Endothelial cell of umbilical vein (primary cell): ENCODE measurements around the gene MRPL12. TPM values are rescaled to one million over a fixed set of nuclear protein-coding genes. Genes with fewer than 3 reads are reported as not detected.

Experiments used
- BruUV-seq: library from RNA; stranded (reverse); fragments of 400-500 nt; replicated peaks from 2 replicates; lab custom pipeline; 2021; lab: Mats Ljungman, UMichigan
- CTCF ChIA-PET: fragments of 300-600, 350-600 bp; sonication (Branson Sonifier 250); formaldehyde crosslinking; loops from one replicate; lab custom pipeline; 2021; ENCODE audit warnings: antibody characterized with exemption, inconsistent platforms; lab: Charles Lee
- POLR2A ChIA-PET: fragments of 300-600, 350-600 bp; sonication (Branson Sonifier 250); formaldehyde crosslinking; loops from one replicate; lab custom pipeline; 2021; ENCODE audit warnings: antibody characterized with exemption, inconsistent platforms; lab: Charles Lee
- DNase-seq: peaks from one replicate; pipeline ENCODE4 v3.0.0-alpha.2; 2011; ENCODE audit warnings: low read depth, low spot score
- FAIRE-seq: peaks from 2 replicates; lab custom pipeline; 2011; peaks lifted over from hg19 to GRCh38; lab: Jason Lieb, UNC
- H2AFZ ChIP-seq: 2 replicates; pipeline ENCODE4 v1.6.0; 2012; ENCODE audit warnings: low read depth, low read length, control low read depth, inconsistent platforms
- H3K27ac ChIP-seq: 2 replicates; pipeline ENCODE4 v1.5.1; 2011; ENCODE audit warnings: low read depth, mild to moderate bottlenecking, control low read depth, low read length, moderate library complexity; ENCODE audit not compliant: insufficient read depth
- H3K27me3 ChIP-seq, 2 experiments: 2 replicates each; pipeline versions ENCODE4 v1.6.0 to v1.6.1; 2011; ENCODE audit warnings: low read length in 2 of 2, mixed read lengths in 1 of 2; ENCODE audit not compliant: control insufficient read depth in 2 of 2, insufficient read depth in 2 of 2
- H3K36me3 ChIP-seq, 2 experiments: 2 replicates in 1 of 2; 3 replicates in 1 of 2; pipeline ENCODE4 v1.5.1; 2011; ENCODE audit warnings: low read length in 2 of 2, mild to moderate bottlenecking in 1 of 2, moderate library complexity in 1 of 2; ENCODE audit not compliant: control insufficient read depth in 2 of 2, insufficient read depth in 2 of 2; ENCODE audit errors: extremely low read depth in 1 of 2
- H3K4me1 ChIP-seq: 3 replicates; pipeline ENCODE4 v1.5.1; 2011; ENCODE audit warnings: mild to moderate bottlenecking, low read length; ENCODE audit not compliant: control insufficient read depth, insufficient read depth; ENCODE audit errors: extremely low read depth
- H3K4me2 ChIP-seq: 2 replicates; pipeline ENCODE4 v1.6.1; 2011; ENCODE audit warnings: low read length, control low read depth, mixed read lengths; ENCODE audit not compliant: insufficient read depth
- H3K4me3 ChIP-seq, 3 experiments: fragments of 200-600 bp in 1 of 3; sonication (generic), shearing (Covaris generic) in 1 of 3; replicated peaks in 1 of 3; 2 replicates each; pipeline ENCODE4 v1.5.1; 2011 to 2016; ENCODE audit warnings: control low read depth in 3 of 3, low read length in 3 of 3, mild to moderate bottlenecking in 2 of 3, inconsistent platforms in 1 of 3, low read depth in 1 of 3, moderate library complexity in 1 of 3; ENCODE audit not compliant: insufficient read depth in 1 of 3
- H3K79me2 ChIP-seq: 2 replicates; pipeline ENCODE4 v1.6.0; 2012; ENCODE audit warnings: low read length, inconsistent platforms; ENCODE audit not compliant: control insufficient read depth, insufficient read depth
- H3K9ac ChIP-seq: replicated peaks from 2 replicates; pipeline ENCODE3; 2011; ENCODE audit warnings: low read length, control low read depth; ENCODE audit not compliant: insufficient read depth; ENCODE audit errors: extremely low read depth
- H3K9me1 ChIP-seq: replicated peaks from 3 replicates; pipeline ENCODE4 v1.6.0; 2011; ENCODE audit warnings: mild to moderate bottlenecking, low read length; ENCODE audit not compliant: control insufficient read depth, insufficient read depth; ENCODE audit errors: extremely low read depth
- H3K9me3 ChIP-seq: replicated peaks from 2 replicates; pipeline ENCODE4 v1.5.1; 2012; ENCODE audit warnings: low read length, inconsistent platforms; ENCODE audit not compliant: control insufficient read depth, insufficient read depth
- H4K20me1 ChIP-seq: replicated peaks from 2 replicates; pipeline ENCODE3; 2011; ENCODE audit warnings: mild to moderate bottlenecking, low read length; ENCODE audit not compliant: control insufficient read depth, insufficient read depth; ENCODE audit errors: extremely low read depth
- GATA2 ChIP-seq: IDR thresholded peaks from 2 replicates; pipeline ENCODE4 v1.7.0; 2011; ENCODE audit warnings: low read depth, mild to moderate bottlenecking, moderate library complexity, mixed read lengths, low read length; ENCODE audit not compliant: insufficient read length, insufficient read depth
- JUN ChIP-seq: IDR thresholded peaks from 2 replicates; pipeline ENCODE4 v1.6.1; 2011; ENCODE audit warnings: borderline replicate concordance, low read depth; ENCODE audit not compliant: insufficient read length, insufficient read depth
- MYC ChIP-seq: IDR thresholded peaks from one replicate; pipeline ENCODE4 v1.6.1; 2011; ENCODE audit warnings: mild to moderate bottlenecking, low read depth, low read length
- POLR2A ChIP-seq: IDR thresholded peaks from 2 replicates; pipeline ENCODE4 v1.6.1; 2012; ENCODE audit warnings: low read depth, mild to moderate bottlenecking, control low read depth, low read length
- dilution Hi-C: fragments of 300-500 bp; cut with MboI; formaldehyde crosslinking; loops from one replicate; pipeline ENCODE4 v1.15.0; 2019; ENCODE audit warnings: low sequenced_read_pairs; ENCODE audit not compliant: extremely low pct_ligation_motif_present
- intact Hi-C: fragments of 100-400 bp; cut with micrococcal nuclease; formaldehyde crosslinking; loops from one replicate; pipeline ENCODE4 v1.10.0; 2022
- polyA plus RNA-seq, 4 experiments: library from polyadenylated mRNA; depleted of rRNA in 3 of 4; stranded (reverse) in 3 of 4; unstranded in 1 of 4; fragments of >200 nt; gene quantifications; 2 replicates each; pipeline versions ENCODE4 v1.2.1 to v1.2.3, GENCODE V29; 2011 to 2012; ENCODE audit warnings: missing spikeins in 1 of 4
- total RNA-seq: library from RNA; stranded (reverse); gene quantifications from 2 replicates; pipeline ENCODE4 v1.2.3, GENCODE V29; 2021

The MRPL12 gene
- total and polyA plus RNA-seq, 2 donors (not counting 3 experiments of a cell fraction or from before 2014, with no cell fraction given) = 91.9 to 99.9 TPM

- TF ChIP-seq POLR2A (no peak), GATA2 (no peak), JUN (no peak)
- no peaks in the 10 kb centered on the region for H3K9me1 ChIP-seq
- no TSS peak for BruUV-seq
- H3K9me3 ChIP-seq = no peaks in the 10 kb centered on the region
- ChIA-PET CTCF (interaction anchor here (1.1 to 1.7 kb wide), 2 partner anchors 9 to 15 kb away, joined by 3 to 5 read pairs; no protein-coding TSS in a partner anchor), POLR2A (interaction anchor here (0.5 kb wide), 1 partner anchor 324 kb away, joined by 4 read pairs; no protein-coding TSS in a partner anchor)
- H3K36me3 ChIP-seq = no peaks in the 10 kb centered on the region
- H3K9ac ChIP-seq = no peak overlapping the region
- no peak for DNase-seq
- intact Hi-C loops = no loop called here
- no peak overlapping the region for H3K27ac ChIP-seq
- dilution Hi-C loops = no loop called here
- H3K4me2 ChIP-seq = no peak overlapping the region
- no peaks in the 10 kb centered on the region for H3K79me2 ChIP-seq
- no peak for FAIRE-seq
- no peak overlapping the region for H2AFZ ChIP-seq
- no peaks in the 10 kb centered on the region for H4K20me1 ChIP-seq
- H3K27me3 ChIP-seq = no peaks in the 10 kb centered on the region
- peaks cover 12% of the 10 kb centered on the region for H3K4me1 ChIP-seq
- no peak overlapping the region for H3K4me3 ChIP-seq
These were observed 12.9 kb downstream of the MRPL12 start for GRCh38 chr17:81715872-81716673.

- peaks cover 6% of the 10 kb centered on the region for H3K4me1 ChIP-seq
- TF ChIP-seq GATA2 (no peak), MYC (no peak)
- no peak for DNase-seq
- H2AFZ ChIP-seq = no peak overlapping the region
- CTCF ChIA-PET = interaction anchor here (1.1 kb wide), 1 partner anchor 14 kb away, joined by 3 read pairs; no protein-coding TSS in a partner anchor
- H3K9me1 ChIP-seq = no peaks in the 10 kb centered on the region
- no peak overlapping the region for H3K4me3 ChIP-seq
- no peak overlapping the region for H3K9ac ChIP-seq
- H3K79me2 ChIP-seq = no peaks in the 10 kb centered on the region
- no peaks in the 10 kb centered on the region for H3K9me3 ChIP-seq
- H4K20me1 ChIP-seq = no peaks in the 10 kb centered on the region
- no peak for FAIRE-seq
- no peak overlapping the region for H3K27ac ChIP-seq
- intact Hi-C loops = no loop called here
- H3K27me3 ChIP-seq = no peaks in the 10 kb centered on the region
- no peak overlapping the region for H3K4me2 ChIP-seq
- dilution Hi-C loops = no loop called here
- H3K36me3 ChIP-seq = no peaks in the 10 kb centered on the region
- BruUV-seq = no TSS peak
- POLR2A ChIA-PET = interaction anchor here (0.5 kb wide), 1 partner anchor 325 kb away, joined by 4 read pairs; no protein-coding TSS in a partner anchor
These were observed 13.5 kb downstream of the MRPL12 start for GRCh38 chr17:81716674-81716996.
